GOT3 (cell line): ENCODE results near the gene CFAP410.
A peak's percentile ranks its signal among the peaks of the same experiment; 100 is the strongest.

ENCODE experiments used
- DNase-seq: peaks from one replicate; lab custom pipeline; 2025; ENCODE audit warnings: mixed read lengths; lab: John Stamatoyannopoulos, UW

Gene CFAP410

DNA sequence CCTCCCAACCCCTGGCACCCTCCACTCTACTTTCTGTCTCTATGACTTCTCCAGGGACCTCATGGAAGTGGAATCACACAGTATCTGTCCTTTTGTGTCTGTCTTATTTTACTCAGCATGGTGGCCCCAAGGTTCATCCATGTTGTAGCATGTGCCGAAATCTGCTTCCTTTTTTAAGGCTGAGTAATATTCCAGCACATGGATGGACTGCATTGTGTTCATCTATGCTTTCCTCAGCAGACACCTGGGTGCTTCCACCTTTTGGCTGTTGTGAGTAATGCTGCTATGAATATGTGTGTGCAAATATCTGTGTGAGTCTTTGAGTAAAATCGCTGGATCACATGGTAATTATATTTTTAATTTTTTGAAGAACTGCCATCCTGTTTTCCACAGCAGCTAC lies 40.9 kb downstream of the CFAP410 start:
- DNase-seq, result no peak

DNA sequence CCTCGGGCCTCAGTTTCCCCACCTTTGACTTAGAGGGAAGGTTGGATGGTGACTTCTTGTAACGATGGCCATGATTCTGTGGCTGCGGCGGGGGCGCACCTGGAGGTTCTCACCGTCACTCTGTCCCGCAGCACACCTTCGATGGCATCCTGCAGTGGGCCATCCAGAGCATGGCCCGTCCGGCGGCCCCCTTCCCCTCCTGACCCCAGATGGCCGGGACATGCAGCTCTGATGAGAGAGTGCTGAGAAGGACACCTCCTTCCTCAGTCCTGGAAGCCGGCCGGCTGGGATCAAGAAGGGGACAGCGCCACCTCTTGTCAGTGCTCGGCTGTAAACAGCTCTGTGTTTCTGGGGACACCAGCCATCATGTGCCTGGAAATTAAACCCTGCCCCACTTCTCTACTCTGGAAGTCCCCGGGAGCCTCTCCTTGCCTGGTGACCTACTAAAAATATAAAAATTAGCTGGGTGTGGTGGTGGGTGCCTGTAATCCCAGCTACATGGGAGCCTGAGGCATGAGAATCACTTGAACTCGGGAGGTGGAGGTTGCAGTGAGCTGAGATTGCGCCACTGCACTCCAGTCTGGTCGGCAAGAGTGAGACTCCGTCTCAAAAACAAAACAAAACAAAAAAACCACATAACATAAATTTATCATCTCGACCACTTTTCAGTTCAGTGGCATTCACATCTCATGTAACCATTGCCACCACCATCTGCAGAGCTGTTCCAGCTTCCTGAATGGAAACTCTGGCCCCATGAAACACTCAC lies 41.5 kb downstream of the CFAP410 start:
- DNase-seq, result peak; percentile 52

DNA sequence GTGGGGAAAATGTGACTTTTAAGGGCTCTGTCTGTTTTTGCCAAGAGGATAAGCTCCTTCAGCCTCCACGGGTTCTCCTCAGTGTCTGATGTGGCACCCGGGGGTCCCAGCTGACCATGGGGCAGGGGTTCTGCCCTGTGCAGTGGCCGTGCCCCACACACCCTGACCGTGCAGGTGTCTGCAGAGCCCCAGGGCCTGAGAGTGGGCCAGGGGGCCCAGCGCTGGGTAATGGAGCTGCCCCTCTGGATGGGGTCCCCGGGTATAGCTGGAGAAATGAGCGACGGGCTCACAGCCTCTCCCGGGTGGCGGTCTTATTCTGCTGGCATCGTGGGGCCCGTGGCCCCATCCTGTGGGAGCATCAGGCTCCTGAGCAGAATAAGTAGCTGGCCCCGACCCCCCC lies 42.3 kb downstream of the CFAP410 start:
- no peak for DNase-seq

GRCh38 chr21:44296103-44296519 lies 43.1 kb downstream of the CFAP410 start:
- no peak for DNase-seq

DNA sequence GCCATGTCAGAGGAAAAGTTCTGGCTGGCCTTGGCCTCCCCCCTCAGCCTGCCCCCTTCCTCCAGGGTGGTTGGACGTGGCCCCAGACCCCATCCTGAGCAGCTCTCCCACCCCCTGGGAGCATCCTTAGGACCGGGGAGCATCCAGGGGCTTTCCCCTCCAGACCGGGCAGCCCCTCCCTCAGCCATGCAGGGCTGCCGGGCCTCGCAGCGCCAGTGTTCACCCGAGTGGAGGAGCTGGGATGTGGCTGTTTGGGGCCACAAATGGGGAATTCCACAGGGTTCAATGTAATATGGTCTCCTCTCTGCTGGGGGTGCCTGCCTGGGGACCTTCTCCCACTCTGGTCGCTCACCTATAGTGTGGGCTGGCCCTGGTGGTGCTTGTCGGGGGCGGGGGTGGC lies 43.5 kb downstream of the CFAP410 start:
- no peak for DNase-seq

- DNase-seq, result no peak
Observed at GRCh38 chr21:44295163-44295573, 44.0 kb downstream of the CFAP410 start.

DNA sequence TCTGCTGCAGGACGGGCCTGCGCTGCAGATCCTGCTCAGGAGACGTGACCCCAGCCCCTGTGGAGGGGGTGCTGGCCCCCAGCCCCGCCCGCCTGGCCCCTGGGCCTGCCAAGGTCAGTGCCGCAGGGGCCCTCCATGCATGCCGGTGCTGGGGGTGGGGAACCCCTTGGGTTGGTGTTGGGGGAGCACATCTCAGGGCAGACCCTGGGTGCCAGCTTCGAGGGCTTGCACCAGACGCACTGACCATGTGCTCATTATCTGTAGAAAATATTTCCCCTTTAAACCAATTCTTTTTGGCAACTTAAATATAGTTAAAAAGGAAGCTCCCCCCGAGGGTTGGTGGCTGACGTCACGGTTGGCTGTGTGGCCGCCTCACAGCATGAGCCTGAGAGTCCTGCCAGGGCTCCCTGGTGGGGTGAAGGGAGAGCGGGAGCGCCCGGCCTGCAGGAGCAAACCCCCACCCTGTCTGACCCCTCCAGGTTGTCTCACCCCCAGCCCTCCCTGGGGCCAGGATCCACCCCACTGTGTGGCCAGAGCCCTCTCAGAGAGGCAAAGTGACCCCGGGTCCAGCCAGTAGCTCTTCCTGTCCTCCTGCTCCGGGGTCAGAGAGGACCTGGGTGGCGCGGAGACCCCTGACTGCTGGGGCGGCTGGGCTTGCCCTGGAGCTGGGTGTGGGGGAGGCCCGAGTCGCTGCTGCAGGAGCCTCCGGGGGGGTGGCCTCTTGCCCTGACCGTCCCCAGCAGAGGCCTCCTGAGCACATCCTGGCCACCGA lies 44.6 kb downstream of the CFAP410 start:
- DNase-seq, result no peak

DNA sequence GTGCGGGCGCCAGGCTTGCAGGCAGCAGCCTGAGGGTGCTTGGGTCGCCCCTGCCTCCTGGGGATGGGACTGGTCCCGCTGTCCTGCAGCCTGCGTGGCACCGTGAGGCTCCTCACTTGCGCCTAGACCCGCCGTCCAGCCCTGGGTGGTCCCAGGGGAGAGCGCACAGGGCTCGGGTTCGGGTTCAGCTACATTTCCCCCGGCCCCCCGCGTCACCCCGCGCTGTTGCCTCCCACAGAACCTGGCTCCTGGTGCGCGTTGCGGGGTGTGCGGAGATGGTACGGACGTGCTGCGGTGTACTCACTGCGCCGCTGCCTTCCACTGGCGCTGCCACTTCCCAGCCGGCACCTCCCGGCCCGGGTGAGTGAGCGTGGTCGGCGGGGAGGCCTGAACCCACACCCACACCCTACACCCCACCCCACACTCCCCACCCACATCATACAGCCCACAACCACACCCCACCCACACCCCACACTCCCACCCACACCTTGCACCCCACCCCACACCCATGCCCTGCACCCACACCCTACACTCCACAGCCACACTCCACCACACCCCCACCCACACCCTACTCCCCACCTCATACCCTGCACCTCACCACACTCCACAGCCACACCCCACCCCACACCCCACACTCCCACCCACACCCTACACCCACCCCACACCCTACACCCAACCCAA lies 45.5 kb downstream of the CFAP410 start:
- no peak for DNase-seq

GRCh38 chr21:44292812-44293195 lies 46.4 kb downstream of the CFAP410 start:
- DNase-seq, result no peak

- no peak for DNase-seq
Observed at GRCh38 chr21:44291936-44292811, 47.0 kb downstream of the CFAP410 start.

DNA sequence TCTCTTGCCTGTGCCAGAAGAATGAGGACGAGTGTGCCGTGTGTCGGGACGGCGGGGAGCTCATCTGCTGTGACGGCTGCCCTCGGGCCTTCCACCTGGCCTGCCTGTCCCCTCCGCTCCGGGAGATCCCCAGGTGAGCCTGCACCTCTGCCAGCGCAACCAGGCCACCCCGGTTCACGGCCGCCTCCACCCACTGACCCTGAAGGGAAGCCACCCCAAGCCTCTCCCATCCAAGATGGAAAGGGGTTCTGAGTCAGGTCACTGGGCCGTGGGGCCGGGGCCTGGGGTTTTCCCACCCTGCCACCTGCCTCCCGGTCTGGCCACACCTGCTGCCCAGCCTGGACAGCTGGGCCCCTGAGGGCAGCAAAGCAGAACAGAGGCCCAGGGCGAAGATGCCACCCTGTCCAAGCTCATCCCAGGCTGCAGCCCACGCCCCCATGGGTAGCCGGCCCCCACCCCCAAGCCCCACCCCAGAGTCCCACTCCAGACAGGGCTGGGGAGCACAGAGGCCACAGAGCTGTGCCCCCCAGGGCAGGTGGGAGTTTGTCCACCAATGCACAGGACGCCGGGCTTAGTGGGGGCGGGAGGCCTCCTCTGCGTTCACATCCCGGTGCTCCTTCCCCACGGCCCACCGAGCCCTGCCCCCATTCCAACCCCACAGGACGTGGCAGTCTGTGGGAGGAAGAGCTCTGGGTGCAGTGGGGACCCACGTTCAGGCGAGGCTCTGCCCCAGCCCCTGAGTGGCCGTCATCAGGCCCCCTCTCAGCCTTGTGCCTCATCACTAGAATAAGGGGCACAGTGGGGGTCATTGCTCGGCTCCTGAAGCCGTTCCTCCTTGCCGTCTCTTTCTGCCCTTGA lies 47.9 kb downstream of the CFAP410 start:
- no peak for DNase-seq

DNA sequence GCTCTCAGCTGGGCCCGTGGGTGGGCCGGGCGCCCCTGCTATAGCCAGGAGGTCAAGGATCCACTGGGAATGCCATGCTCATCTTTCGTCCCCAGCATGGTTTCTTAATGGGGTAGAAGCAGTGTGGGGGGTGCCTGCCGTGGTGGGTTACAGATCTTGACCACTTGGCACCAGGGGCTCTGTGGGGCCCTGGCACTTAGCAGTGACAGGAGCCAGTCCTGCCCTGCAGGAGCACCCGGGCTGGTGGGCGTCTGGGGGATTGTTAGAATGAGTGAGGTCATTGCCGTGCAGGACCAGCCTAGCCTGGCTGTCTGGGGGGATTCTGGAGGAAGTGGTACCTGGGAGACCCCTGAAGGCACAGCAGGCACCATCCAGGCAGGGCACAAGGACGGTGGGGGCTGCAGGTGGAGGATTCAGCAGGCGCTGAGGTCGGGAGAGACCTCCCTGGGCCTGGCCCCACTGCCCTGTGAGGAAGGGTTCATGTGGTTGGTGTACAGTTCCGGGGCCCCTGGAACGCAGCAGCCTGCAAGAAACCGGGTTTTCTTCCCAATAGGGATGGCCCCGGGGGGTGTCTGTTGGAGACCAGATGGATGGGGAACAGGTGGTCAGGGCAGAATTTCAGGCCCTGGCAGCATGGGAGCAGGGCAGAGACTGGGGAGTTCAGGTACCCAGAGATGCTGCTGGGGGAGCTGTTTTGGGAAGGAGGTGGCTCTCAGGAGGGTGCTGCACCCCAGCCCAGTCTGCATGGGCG lies 48.7 kb downstream of the CFAP410 start:
- DNase-seq, result no peak

- DNase-seq, result no peak
Observed at GRCh38 chr21:44289381-44290010, 49.7 kb downstream of the CFAP410 start.

DNA sequence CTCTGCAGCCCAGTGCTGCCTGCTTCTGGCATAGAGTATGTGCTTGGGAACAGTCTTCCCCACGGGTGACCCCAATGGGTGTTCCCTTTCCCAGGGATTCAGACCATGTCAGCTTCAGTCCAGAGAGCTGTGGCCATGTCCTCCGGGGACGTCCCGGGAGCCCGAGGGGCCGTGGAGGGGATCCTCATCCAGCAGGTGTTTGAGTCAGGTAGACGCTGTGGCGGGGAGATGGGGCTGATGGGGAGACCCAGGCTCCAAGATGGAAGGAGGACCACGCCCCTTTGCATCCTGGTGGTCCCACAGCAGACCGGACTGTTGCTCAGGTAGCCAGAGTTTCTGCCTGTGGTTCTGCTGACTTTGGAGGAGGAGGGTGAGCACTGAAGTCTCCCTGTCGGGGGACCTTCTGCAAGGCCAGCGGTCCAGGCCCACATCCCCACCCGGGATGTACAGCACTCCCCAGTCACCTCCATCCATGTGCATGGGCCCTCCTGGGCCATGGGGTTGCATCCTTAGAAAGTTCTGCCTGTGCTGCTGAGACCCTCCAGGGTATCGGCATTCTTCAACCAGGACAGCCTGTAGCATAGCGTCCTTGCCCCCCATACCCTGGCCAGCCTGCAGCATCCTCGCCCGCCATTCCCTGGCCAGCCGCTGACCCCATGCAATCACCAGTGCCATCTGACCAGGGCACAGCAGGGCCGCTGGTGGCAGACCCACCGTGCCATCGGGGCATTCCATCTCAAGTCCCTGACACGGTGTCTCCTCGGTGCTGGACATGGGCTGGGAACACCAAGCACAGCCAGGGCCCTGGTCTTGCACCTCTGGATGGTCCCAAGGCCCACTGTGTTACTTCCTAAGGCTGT lies 50.7 kb downstream of the CFAP410 start:
- no peak for DNase-seq

- no peak for DNase-seq
Observed at GRCh38 chr21:44286716-44287632, 52.2 kb downstream of the CFAP410 start.

GRCh38 chr21:44286086-44286715 lies 53.0 kb downstream of the CFAP410 start:
- no peak for DNase-seq
